Liver (tissue), 9 donors: ENCODE data around the gene VAMP1. TPM values are rescaled to one million over a fixed set of nuclear protein-coding genes. Genes with fewer than 3 reads are reported as not detected.

ENCODE experiments used
- DNase-seq: peaks from one replicate; pipeline ENCODE4 v3.0.0-alpha.2; 2017; ENCODE audit warnings: low spot score
- H3K27ac ChIP-seq, 2 donors: one replicate each; pipeline ENCODE4 v1.7.0; 2013; ENCODE audit warnings: inconsistent platforms in 2 of 2, low read length in 2 of 2, control low read depth in 1 of 2, low read depth in 1 of 2, mild to moderate bottlenecking in 1 of 2
- H3K27me3 ChIP-seq, 4 donors: one replicate each; pipeline versions ENCODE4 v1.6.1 to v1.7.0; 2013; ENCODE audit warnings: low read length in 3 of 4, inconsistent platforms in 1 of 4, mild to moderate bottlenecking in 1 of 4, moderate library complexity in 1 of 4; ENCODE audit not compliant: control insufficient read depth in 4 of 4, insufficient read depth in 4 of 4
- H3K36me3 ChIP-seq, 4 donors: one replicate each; pipeline versions ENCODE4 v1.6.1 to v1.7.0; 2013; ENCODE audit warnings: low read length in 3 of 4, mild to moderate bottlenecking in 3 of 4, low read depth in 1 of 4, moderate library complexity in 1 of 4; ENCODE audit not compliant: control insufficient read depth in 4 of 4, insufficient read depth in 3 of 4
- H3K4me1 ChIP-seq, 4 donors: one replicate each; pipeline versions ENCODE4 v1.6.1 to v1.7.0; 2013; ENCODE audit warnings: low read length in 3 of 4, mild to moderate bottlenecking in 3 of 4, moderate library complexity in 1 of 4; ENCODE audit not compliant: control insufficient read depth in 4 of 4, insufficient read depth in 4 of 4
- H3K4me3 ChIP-seq, 3 donors: one replicate each; pipeline versions ENCODE4 v1.6.1 to v1.7.0; 2013; ENCODE audit warnings: low read length in 3 of 3, control low read depth in 1 of 3, low read depth in 1 of 3, mild to moderate bottlenecking in 1 of 3
- H3K9ac ChIP-seq, 2 donors: one replicate each; pipeline ENCODE4 v1.7.0; 2013; ENCODE audit warnings: low read length in 2 of 2, mild to moderate bottlenecking in 2 of 2, moderate library complexity in 2 of 2, control low read depth in 1 of 2, low read depth in 1 of 2
- H3K9me3 ChIP-seq, 4 donors: one replicate each; pipeline versions ENCODE4 v1.6.1 to v1.7.0; 2013; ENCODE audit warnings: low read length in 3 of 4; ENCODE audit not compliant: control insufficient read depth in 4 of 4
- ATF3 ChIP-seq: IDR thresholded peaks from 2 replicates; pipeline ENCODE4 v1.6.1; 2016; ENCODE audit warnings: antibody characterized with exemption
- CTCF ChIP-seq: fragments of 150-350 bp; IDR thresholded peaks from 2 replicates; pipeline ENCODE4 v1.5.1; 2017; ENCODE audit warnings: improper control_type of control experiment, low read depth, low read length; ENCODE audit not compliant: missing input control
- EGR1 ChIP-seq, 2 donors: IDR thresholded peaks; 2 replicates each; pipeline ENCODE4 v1.6.1; 2016 to 2018; ENCODE audit warnings: antibody characterized with exemption in 2 of 2, low read depth in 2 of 2
- FOXA1 ChIP-seq: IDR thresholded peaks from 2 replicates; pipeline ENCODE4 v1.6.1; 2016; ENCODE audit warnings: antibody characterized with exemption
- FOXA2 ChIP-seq: IDR thresholded peaks from 2 replicates; pipeline ENCODE4 v1.6.1; 2016; ENCODE audit warnings: antibody characterized with exemption
- GABPA ChIP-seq, 2 donors: IDR thresholded peaks in 1 of 2; conservative IDR thresholded peaks in 1 of 2; 2 replicates each; pipeline ENCODE4 v1.6.1; 2016; ENCODE audit warnings: antibody characterized with exemption in 2 of 2, mild to moderate bottlenecking in 1 of 2, moderate library complexity in 1 of 2
- HNF4A ChIP-seq, 2 donors: conservative IDR thresholded peaks; 2 replicates each; pipeline ENCODE4 v1.6.1; 2016; ENCODE audit warnings: antibody characterized with exemption in 2 of 2, mild to moderate bottlenecking in 2 of 2
- HNF4G ChIP-seq: IDR thresholded peaks from 2 replicates; pipeline ENCODE4 v1.6.1; 2016; ENCODE audit warnings: antibody characterized with exemption
- JUND ChIP-seq, 2 donors: IDR thresholded peaks; 2 replicates each; pipeline ENCODE4 v1.6.1; 2016; ENCODE audit warnings: antibody characterized with exemption in 2 of 2
- NR2F2 ChIP-seq: IDR thresholded peaks from 2 replicates; pipeline ENCODE4 v1.6.1; 2016; ENCODE audit warnings: antibody characterized with exemption
- RAD21 ChIP-seq, 2 donors: IDR thresholded peaks; 2 replicates each; pipeline ENCODE4 v1.6.1; 2016; ENCODE audit warnings: antibody characterized with exemption in 2 of 2, mild to moderate bottlenecking in 2 of 2
- RXRA ChIP-seq, 2 donors: IDR thresholded peaks; 2 replicates each; pipeline ENCODE4 v1.6.1; 2017 to 2018; ENCODE audit warnings: antibody characterized with exemption in 2 of 2, mild to moderate bottlenecking in 1 of 2
- SP1 ChIP-seq: IDR thresholded peaks from 2 replicates; pipeline ENCODE4 v1.6.1; 2018; ENCODE audit warnings: antibody characterized with exemption, mild to moderate bottlenecking
- TAF1 ChIP-seq: conservative IDR thresholded peaks from 2 replicates; pipeline ENCODE4 v1.6.1; 2016; ENCODE audit warnings: antibody characterized with exemption, mild to moderate bottlenecking
- ZBTB33 ChIP-seq: IDR thresholded peaks from 2 replicates; pipeline ENCODE4 v1.6.1; 2016; ENCODE audit warnings: antibody characterized with exemption
- WGBS: extraction: QIAGEN DNeasy Blood & Tissue Kit; methylation state at CpG from one replicate; pipeline ENCODE4 v1.1.7; 2013; 5-methylcytosine and 5-hydroxymethylcytosine counted together
- polyA plus RNA-seq, 2 donors: library from polyadenylated mRNA; stranded (reverse) in 1 of 2; unstranded in 1 of 2; fragments of 200-250 nt in 1 of 2; fragments of >200 nt in 1 of 2; fragmentation: Nextera tagmentation in 1 of 2; extraction: Ambion mirVana in 1 of 2; gene quantifications; one replicate each; pipeline versions ENCODE4 v1.2.1 to v1.2.3, GENCODE V29; 2013 to 2015
- total RNA-seq, 2 donors: library from RNA; depleted of rRNA; stranded (reverse); fragments of >200 nt; gene quantifications; one replicate each; pipeline ENCODE4 v1.2.3, GENCODE V29; 2014
- TF ChIP-seq, protein P1 (sequence below): IDR thresholded peaks from 2 replicates; pipeline ENCODE4 v1.6.1; 2016; ENCODE audit warnings: antibody characterized with exemption
- donor health status: healthy.
- donor health status: healthy.
- donor health status: healthy.
- donor health status: healthy.
- donor health status: healthy.

Gene VAMP1
- total and polyA plus RNA-seq, 4 donors = 2.4 to 6.4 (median 5.0) TPM

GRCh38 chr12:6464531-6464930, 5.9 kb downstream of the VAMP1 start:
- H3K4me1 ChIP-seq = peaks cover 7 to 20% (median 16%) of the 10 kb centered on the region in 4 donors
- no peak for DNase-seq
- no peaks in the 10 kb centered on the region for H3K27me3 ChIP-seq
- TF ChIP-seq RAD21 (IDR thresholded peaks at IDR 0.05) (no peak), TAF1 (no peak), EGR1 (IDR thresholded peaks at IDR 0.05; ENCODE audit: low read depth in 2 of 2) (no peak), RXRA (IDR thresholded peaks at IDR 0.05) (no peak), SP1 (no peak), ATF3 (no peak), FOXA1 (no peak), CTCF (no peak), ZBTB33 (no peak), JUND (IDR thresholded peaks at IDR 0.05) (no peak), GABPA (IDR thresholded peaks at IDR 0.05 in 1 of 2, conservative IDR thresholded peaks at IDR 0.05 in 1 of 2) (no peak), NR2F2 (no peak), FOXA2 (no peak), HNF4A (conservative IDR thresholded peaks at IDR 0.05) (no peak), HNF4G (no peak)
- TF ChIP-seq, protein P1, sequence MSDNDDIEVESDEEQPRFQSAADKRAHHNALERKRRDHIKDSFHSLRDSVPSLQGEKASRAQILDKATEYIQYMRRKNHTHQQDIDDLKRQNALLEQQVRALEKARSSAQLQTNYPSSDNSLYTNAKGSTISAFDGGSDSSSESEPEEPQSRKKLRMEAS = no peak
- H3K27ac ChIP-seq = no peak overlapping the region
- peaks cover 4 to 49% (median 40%) of the 10 kb centered on the region in 4 donors for H3K36me3 ChIP-seq
- H3K9ac ChIP-seq = no peak overlapping the region
- no peak overlapping the region for H3K4me3 ChIP-seq
- no peaks in the 10 kb centered on the region for H3K9me3 ChIP-seq
- 94% methylated on average over 8 of the region's 8 CpGs for WGBS

DNA sequence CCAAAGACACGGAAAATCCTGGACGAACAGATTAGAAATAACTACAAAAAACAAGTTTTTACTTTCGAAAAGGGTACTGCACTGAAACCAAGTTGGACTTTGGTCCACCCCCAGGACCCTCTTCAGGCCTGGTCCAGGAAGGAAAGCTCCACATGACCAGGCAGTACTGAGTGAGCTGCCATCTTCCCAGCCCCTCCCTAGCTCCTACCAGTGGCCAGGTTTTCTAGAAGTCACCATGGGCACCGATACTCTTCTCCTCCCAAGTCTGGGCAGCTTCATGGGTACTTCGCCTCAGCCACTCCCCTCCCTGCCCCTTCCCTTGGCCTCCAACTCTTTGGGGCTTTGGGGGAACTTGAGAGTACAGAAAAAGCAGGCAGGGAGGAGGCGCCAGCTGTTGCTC, 6.6 kb downstream of the VAMP1 start:
- TF ChIP-seq TAF1 (no peak), SP1 (no peak), FOXA2 (no peak), GABPA (IDR thresholded peaks at IDR 0.05 in 1 of 2, conservative IDR thresholded peaks at IDR 0.05 in 1 of 2) (no peak), HNF4G (no peak), NR2F2 (no peak), RAD21 (IDR thresholded peaks at IDR 0.05) (no peak), ZBTB33 (no peak), FOXA1 (no peak), HNF4A (conservative IDR thresholded peaks at IDR 0.05) (no peak), JUND (IDR thresholded peaks at IDR 0.05) (no peak), EGR1 (IDR thresholded peaks at IDR 0.05; ENCODE audit: low read depth in 2 of 2) (no peak)
- peaks cover 7 to 17% (median 11%) of the 10 kb centered on the region in 4 donors for H3K4me1 ChIP-seq
- no peaks in the 10 kb centered on the region for H3K27me3 ChIP-seq
- no peak overlapping the region for H3K4me3 ChIP-seq
- no peak overlapping the region for H3K27ac ChIP-seq
- H3K9ac ChIP-seq = no peak overlapping the region
- 93% methylated on average over 6 of the region's 6 CpGs for WGBS
- H3K36me3 ChIP-seq = peaks cover 4 to 55% (median 46%) of the 10 kb centered on the region in 4 donors
- no peak for DNase-seq
- H3K9me3 ChIP-seq = no peaks in the 10 kb centered on the region
